WTC11 (cell line): ENCODE measurements around the gene ADGRV1. TPM values are rescaled to one million over a fixed set of nuclear protein-coding genes. Genes with fewer than 3 reads are reported as not detected.

ENCODE experiments used
- ATAC-seq: fragments of 200-7000 bp; cut with Tn5 transposase; 2 replicates; pipeline ENCODE4 v1.10.0; 2021; ENCODE audit warnings: mild to moderate bottlenecking, moderate library complexity
- CTCF ChIA-PET: fragments of 300-600 bp; sonication (Branson Sonifier 250); formaldehyde crosslinking; loops from one replicate; lab custom pipeline; 2021; ENCODE audit warnings: antibody characterized with exemption; lab: Charles Lee
- POLR2A ChIA-PET: fragments of 350-600 bp; sonication (Branson Sonifier 250); formaldehyde crosslinking; loops from one replicate; lab custom pipeline; 2021; ENCODE audit warnings: antibody characterized with exemption; lab: Charles Lee
- DNase-seq: peaks from one replicate; pipeline ENCODE4 v3.0.0; 2021; ENCODE audit warnings: low spot score
- H3K27ac Mint-ChIP-seq: 2 replicates; pipeline ENCODE4 v1.8.0; 2021; ENCODE audit warnings: mixed read lengths
- H3K27me3 Mint-ChIP-seq: 2 replicates; pipeline ENCODE4 v1.8.0; 2021; ENCODE audit warnings: low read depth, mild to moderate bottlenecking, moderate library complexity, mixed read lengths
- H3K36me3 Mint-ChIP-seq: 2 replicates; pipeline ENCODE4 v1.8.0; 2021; ENCODE audit warnings: mixed read lengths
- H3K4me1 Mint-ChIP-seq: 2 replicates; pipeline ENCODE4 v1.8.0; 2022; ENCODE audit warnings: mixed read lengths
- H3K4me3 Mint-ChIP-seq: 2 replicates; pipeline ENCODE4 v1.8.0; 2021; ENCODE audit warnings: mild to moderate bottlenecking, moderate library complexity, mixed read lengths
- H3K9me3 Mint-ChIP-seq: 2 replicates; pipeline ENCODE4 v1.8.0; 2021; ENCODE audit warnings: mixed read lengths
- ARID4B ChIP-seq: sonication (generic); formaldehyde crosslinking; IDR thresholded peaks from 2 replicates; pipeline ENCODE4 v1.8.0; 2023; ENCODE audit warnings: missing genetic modification reagents, mild to moderate bottlenecking, borderline replicate concordance
- ELF4 ChIP-seq: sonication (generic); formaldehyde crosslinking; IDR thresholded peaks from 2 replicates; pipeline ENCODE4 v1.8.1; 2022; ENCODE audit warnings: low read depth, mild to moderate bottlenecking, moderate library complexity, missing genetic modification reagents
- FOXK1 ChIP-seq: sonication (generic); formaldehyde crosslinking; IDR thresholded peaks from 2 replicates; pipeline ENCODE4 v1.8.0; 2022; ENCODE audit warnings: mild to moderate bottlenecking, moderate library complexity, missing genetic modification reagents
- JAZF1 ChIP-seq: fragments of 250-450 bp; sonication (Bioruptor Pico); IDR thresholded peaks from 2 replicates; pipeline ENCODE4 v1.9.0; 2021; ENCODE audit warnings: moderate library complexity, mild to moderate bottlenecking, inconsistent platforms
- MXD4 ChIP-seq: fragments of 250-450 bp; sonication (Bioruptor Pico); IDR thresholded peaks from 2 replicates; pipeline ENCODE4 v1.8.0; 2021; ENCODE audit warnings: mild to moderate bottlenecking, moderate library complexity, borderline replicate concordance
- NFATC4 ChIP-seq: fragments of 250-450 bp; sonication (Bioruptor Pico); IDR thresholded peaks from 2 replicates; pipeline ENCODE4 v1.9.0; 2021; ENCODE audit warnings: mild to moderate bottlenecking
- RORB ChIP-seq: fragments of 250-450 bp; sonication (Bioruptor Pico); IDR thresholded peaks from 2 replicates; pipeline ENCODE4 v1.9.0; 2021; ENCODE audit warnings: mild to moderate bottlenecking
- ZNF281 ChIP-seq: sonication (generic); formaldehyde crosslinking; IDR thresholded peaks from 2 replicates; pipeline ENCODE4 v1.8.0; 2023; ENCODE audit warnings: mild to moderate bottlenecking, missing genetic modification reagents
- ZNF423 ChIP-seq: fragments of 250-450 bp; sonication (Bioruptor Pico); IDR thresholded peaks from 2 replicates; pipeline ENCODE4 v2.1.2; 2022; ENCODE audit warnings: mild to moderate bottlenecking, moderate library complexity
- total RNA-seq: library from RNA; stranded (reverse); gene quantifications from 3 replicates; pipeline ENCODE4 v1.2.3, GENCODE V29; 2021
- TF ChIP-seq, protein P1 (sequence below): sonication (generic); formaldehyde crosslinking; IDR thresholded peaks from 2 replicates; pipeline ENCODE4 v1.8.1; 2023; ENCODE audit warnings: mild to moderate bottlenecking, missing genetic modification reagents, moderate library complexity
- TF ChIP-seq, protein P2 (sequence below): sonication (generic); formaldehyde crosslinking; IDR thresholded peaks from 2 replicates; pipeline ENCODE4 v1.8.0; 2022; ENCODE audit warnings: missing genetic modification reagents
- TF ChIP-seq, protein P3 (sequence below): sonication (generic); formaldehyde crosslinking; conservative IDR thresholded peaks from 2 replicates; pipeline ENCODE4 v1.8.1; 2022; ENCODE audit warnings: mild to moderate bottlenecking, missing genetic modification reagents
- TF ChIP-seq, protein P4 (sequence below): sonication (generic); formaldehyde crosslinking; IDR thresholded peaks from 2 replicates; pipeline ENCODE4 v1.8.1; 2023; ENCODE audit warnings: mild to moderate bottlenecking, missing genetic modification reagents, borderline replicate concordance
- TF ChIP-seq, protein P5 (sequence below): sonication (generic); formaldehyde crosslinking; IDR thresholded peaks from 2 replicates; pipeline ENCODE4 v1.8.1; 2022; ENCODE audit warnings: missing genetic modification reagents, borderline replicate concordance
- TF ChIP-seq, protein P6 (sequence below): sonication (generic); formaldehyde crosslinking; IDR thresholded peaks from 2 replicates; pipeline ENCODE4 v1.8.0; 2022; ENCODE audit warnings: mild to moderate bottlenecking, missing genetic modification reagents
- TF ChIP-seq, protein P7 (sequence below): fragments of 250-450 bp; sonication (Bioruptor Pico); IDR thresholded peaks from 2 replicates; pipeline ENCODE4 v1.8.0; 2021; ENCODE audit warnings: mild to moderate bottlenecking

ADGRV1 gene
- total RNA-seq, 1 experiment from 2014 or later = 74.5 TPM

DNA sequence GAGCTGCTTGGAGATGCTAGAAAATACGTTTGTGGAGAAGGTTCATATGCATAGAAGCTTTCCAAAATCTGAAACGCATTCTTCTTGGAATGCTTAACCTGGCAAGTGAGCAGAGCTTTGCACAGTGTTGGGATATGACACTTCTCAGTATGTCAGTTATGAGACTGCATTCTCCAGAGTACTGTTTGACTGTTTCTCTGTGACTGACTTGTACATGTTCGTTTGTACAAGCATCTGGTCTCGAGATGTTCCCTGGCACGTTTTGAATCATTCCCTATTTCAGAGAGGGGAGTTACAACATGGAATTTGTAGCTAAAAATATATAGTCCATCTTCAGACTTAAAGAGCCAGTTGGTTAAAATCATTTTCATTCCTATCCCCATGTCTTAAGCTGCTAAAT lies 552.1 kb downstream of the ADGRV1 start:
- DNase-seq = no peak
- no peak overlapping the region for H3K4me3 Mint-ChIP-seq
- H3K27ac Mint-ChIP-seq = no peak overlapping the region
- H3K4me1 Mint-ChIP-seq = peaks cover 15% of the 10 kb centered on the region
- ChIA-PET POLR2A (no interaction called here), CTCF (no interaction called here)
- peaks cover 3% of the 10 kb centered on the region for H3K9me3 Mint-ChIP-seq
- ATAC-seq = no peak
- no peaks in the 10 kb centered on the region for H3K27me3 Mint-ChIP-seq
- H3K36me3 Mint-ChIP-seq = peaks cover 4% of the 10 kb centered on the region
- TF ChIP-seq, protein P1, sequence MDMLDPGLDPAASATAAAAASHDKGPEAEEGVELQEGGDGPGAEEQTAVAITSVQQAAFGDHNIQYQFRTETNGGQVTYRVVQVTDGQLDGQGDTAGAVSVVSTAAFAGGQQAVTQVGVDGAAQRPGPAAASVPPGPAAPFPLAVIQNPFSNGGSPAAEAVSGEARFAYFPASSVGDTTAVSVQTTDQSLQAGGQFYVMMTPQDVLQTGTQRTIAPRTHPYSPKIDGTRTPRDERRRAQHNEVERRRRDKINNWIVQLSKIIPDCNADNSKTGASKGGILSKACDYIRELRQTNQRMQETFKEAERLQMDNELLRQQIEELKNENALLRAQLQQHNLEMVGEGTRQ (CRISPR knock-in tag) = no peak
- TF ChIP-seq ZNF281 (CRISPR knock-in tag) (no peak), JAZF1 (CRISPR knock-in tag) (no peak), ZNF423 (CRISPR knock-in tag) (no peak), NFATC4 (CRISPR knock-in tag) (no peak), MXD4 (CRISPR knock-in tag) (no peak), ARID4B (CRISPR knock-in tag) (no peak), ELF4 (CRISPR knock-in tag) (no peak), RORB (CRISPR knock-in tag) (no peak), FOXK1 (no peak)
- TF ChIP-seq, protein P2, sequence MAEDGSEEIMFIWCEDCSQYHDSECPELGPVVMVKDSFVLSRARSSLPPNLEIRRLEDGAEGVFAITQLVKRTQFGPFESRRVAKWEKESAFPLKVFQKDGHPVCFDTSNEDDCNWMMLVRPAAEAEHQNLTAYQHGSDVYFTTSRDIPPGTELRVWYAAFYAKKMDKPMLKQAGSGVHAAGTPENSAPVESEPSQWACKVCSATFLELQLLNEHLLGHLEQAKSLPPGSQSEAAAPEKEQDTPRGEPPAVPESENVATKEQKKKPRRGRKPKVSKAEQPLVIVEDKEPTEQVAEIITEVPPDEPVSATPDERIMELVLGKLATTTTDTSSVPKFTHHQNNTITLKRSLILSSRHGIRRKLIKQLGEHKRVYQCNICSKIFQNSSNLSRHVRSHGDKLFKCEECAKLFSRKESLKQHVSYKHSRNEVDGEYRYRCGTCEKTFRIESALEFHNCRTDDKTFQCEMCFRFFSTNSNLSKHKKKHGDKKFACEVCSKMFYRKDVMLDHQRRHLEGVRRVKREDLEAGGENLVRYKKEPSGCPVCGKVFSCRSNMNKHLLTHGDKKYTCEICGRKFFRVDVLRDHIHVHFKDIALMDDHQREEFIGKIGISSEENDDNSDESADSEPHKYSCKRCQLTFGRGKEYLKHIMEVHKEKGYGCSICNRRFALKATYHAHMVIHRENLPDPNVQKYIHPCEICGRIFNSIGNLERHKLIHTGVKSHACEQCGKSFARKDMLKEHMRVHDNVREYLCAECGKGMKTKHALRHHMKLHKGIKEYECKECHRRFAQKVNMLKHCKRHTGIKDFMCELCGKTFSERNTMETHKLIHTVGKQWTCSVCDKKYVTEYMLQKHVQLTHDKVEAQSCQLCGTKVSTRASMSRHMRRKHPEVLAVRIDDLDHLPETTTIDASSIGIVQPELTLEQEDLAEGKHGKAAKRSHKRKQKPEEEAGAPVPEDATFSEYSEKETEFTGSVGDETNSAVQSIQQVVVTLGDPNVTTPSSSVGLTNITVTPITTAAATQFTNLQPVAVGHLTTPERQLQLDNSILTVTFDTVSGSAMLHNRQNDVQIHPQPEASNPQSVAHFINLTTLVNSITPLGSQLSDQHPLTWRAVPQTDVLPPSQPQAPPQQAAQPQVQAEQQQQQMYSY (CRISPR knock-in tag) = no peak
- TF ChIP-seq, protein P3, sequence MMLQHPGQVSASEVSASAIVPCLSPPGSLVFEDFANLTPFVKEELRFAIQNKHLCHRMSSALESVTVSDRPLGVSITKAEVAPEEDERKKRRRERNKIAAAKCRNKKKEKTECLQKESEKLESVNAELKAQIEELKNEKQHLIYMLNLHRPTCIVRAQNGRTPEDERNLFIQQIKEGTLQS (CRISPR knock-in tag) = no peak
- TF ChIP-seq, protein P4, sequence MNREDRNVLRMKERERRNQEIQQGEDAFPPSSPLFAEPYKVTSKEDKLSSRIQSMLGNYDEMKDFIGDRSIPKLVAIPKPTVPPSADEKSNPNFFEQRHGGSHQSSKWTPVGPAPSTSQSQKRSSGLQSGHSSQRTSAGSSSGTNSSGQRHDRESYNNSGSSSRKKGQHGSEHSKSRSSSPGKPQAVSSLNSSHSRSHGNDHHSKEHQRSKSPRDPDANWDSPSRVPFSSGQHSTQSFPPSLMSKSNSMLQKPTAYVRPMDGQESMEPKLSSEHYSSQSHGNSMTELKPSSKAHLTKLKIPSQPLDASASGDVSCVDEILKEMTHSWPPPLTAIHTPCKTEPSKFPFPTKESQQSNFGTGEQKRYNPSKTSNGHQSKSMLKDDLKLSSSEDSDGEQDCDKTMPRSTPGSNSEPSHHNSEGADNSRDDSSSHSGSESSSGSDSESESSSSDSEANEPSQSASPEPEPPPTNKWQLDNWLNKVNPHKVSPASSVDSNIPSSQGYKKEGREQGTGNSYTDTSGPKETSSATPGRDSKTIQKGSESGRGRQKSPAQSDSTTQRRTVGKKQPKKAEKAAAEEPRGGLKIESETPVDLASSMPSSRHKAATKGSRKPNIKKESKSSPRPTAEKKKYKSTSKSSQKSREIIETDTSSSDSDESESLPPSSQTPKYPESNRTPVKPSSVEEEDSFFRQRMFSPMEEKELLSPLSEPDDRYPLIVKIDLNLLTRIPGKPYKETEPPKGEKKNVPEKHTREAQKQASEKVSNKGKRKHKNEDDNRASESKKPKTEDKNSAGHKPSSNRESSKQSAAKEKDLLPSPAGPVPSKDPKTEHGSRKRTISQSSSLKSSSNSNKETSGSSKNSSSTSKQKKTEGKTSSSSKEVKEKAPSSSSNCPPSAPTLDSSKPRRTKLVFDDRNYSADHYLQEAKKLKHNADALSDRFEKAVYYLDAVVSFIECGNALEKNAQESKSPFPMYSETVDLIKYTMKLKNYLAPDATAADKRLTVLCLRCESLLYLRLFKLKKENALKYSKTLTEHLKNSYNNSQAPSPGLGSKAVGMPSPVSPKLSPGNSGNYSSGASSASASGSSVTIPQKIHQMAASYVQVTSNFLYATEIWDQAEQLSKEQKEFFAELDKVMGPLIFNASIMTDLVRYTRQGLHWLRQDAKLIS (CRISPR knock-in tag) = no peak
- TF ChIP-seq, protein P5, sequence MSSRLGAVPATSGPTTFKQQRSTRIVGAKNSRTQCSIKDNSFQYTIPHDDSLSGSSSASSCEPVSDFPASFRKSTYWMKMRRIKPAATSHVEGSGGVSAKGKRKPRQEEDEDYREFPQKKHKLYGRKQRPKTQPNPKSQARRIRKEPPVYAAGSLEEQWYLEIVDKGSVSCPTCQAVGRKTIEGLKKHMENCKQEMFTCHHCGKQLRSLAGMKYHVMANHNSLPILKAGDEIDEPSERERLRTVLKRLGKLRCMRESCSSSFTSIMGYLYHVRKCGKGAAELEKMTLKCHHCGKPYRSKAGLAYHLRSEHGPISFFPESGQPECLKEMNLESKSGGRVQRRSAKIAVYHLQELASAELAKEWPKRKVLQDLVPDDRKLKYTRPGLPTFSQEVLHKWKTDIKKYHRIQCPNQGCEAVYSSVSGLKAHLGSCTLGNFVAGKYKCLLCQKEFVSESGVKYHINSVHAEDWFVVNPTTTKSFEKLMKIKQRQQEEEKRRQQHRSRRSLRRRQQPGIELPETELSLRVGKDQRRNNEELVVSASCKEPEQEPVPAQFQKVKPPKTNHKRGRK (CRISPR knock-in tag) = no peak
- TF ChIP-seq, protein P6, sequence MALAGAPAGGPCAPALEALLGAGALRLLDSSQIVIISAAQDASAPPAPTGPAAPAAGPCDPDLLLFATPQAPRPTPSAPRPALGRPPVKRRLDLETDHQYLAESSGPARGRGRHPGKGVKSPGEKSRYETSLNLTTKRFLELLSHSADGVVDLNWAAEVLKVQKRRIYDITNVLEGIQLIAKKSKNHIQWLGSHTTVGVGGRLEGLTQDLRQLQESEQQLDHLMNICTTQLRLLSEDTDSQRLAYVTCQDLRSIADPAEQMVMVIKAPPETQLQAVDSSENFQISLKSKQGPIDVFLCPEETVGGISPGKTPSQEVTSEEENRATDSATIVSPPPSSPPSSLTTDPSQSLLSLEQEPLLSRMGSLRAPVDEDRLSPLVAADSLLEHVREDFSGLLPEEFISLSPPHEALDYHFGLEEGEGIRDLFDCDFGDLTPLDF (CRISPR knock-in tag) = no peak
- TF ChIP-seq, protein P7, sequence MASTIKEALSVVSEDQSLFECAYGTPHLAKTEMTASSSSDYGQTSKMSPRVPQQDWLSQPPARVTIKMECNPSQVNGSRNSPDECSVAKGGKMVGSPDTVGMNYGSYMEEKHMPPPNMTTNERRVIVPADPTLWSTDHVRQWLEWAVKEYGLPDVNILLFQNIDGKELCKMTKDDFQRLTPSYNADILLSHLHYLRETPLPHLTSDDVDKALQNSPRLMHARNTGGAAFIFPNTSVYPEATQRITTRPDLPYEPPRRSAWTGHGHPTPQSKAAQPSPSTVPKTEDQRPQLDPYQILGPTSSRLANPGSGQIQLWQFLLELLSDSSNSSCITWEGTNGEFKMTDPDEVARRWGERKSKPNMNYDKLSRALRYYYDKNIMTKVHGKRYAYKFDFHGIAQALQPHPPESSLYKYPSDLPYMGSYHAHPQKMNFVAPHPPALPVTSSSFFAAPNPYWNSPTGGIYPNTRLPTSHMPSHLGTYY (CRISPR knock-in tag) = no peak
